GM19035 (cell line): ENCODE data around the gene TMEM151B.
"Not testable (repeated sequence)": the region's sequence is repeated elsewhere in the genome, so short reads cannot be mapped to it uniquely, and the experiment has no call there.

Source experiments
- ATAC-seq: cut with Tn5 transposase; IDR thresholded peaks from one replicate; pipeline ENCODE4 v1.9.1; 2021; ENCODE audit not compliant: unreplicated experiment

TMEM151B gene

DNA sequence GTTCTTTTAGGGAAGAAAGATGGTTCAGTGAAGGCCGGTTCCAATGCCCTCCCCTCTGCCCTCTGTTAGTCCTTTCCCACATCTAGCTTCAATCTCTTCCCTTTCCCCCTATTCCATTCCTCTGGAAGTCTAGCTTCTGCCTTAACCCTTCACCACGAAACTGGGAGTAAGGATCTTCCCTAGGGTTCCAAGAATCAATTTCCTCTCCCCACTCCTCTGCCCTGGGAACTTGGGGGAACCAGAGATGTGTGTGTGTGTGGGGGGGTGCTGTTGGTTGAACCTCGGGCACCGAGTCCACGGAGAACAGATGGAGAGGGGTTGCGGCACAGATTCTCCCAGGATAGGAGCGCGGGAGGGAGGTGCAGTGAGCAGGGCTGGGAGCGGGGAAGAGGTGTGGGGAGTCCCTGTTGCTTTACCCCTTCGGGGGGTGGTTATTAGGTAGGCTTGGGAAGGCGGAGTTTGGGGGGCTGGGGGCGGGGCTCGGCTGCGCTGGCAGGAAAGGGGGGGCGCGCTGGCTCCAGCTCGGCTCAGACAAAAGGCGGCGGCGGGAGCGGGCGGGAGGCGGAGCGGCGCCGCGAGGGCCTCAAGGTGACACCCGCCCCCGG, at the start of gene TMEM151B:
TMEM151B (plus strand) TSS at position 530 of the 605 bp plus-strand sequence. CDS start 293 bp downstream, outside the sequence.
- ATAC-seq = no peak

DNA sequence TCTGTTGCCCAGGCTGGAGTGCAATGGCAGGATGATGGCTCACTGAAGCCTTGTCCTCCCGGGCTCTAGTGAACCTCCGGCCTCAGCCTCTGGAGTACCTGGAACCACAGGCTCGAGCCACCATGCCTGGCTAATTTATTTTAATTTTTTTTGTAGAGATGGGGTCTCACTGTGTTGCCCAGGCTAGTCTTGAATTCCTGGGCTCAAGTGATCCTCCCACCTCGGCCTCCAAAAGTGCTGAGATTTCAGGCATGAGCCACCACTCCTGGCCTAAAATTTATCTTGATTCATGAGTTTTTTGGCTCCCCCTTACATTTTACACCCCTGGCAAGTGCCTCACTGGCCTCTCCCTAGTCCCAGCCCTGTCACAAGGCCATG, 49.3 kb upstream of the TMEM151B start:
- no peak for ATAC-seq

DNA sequence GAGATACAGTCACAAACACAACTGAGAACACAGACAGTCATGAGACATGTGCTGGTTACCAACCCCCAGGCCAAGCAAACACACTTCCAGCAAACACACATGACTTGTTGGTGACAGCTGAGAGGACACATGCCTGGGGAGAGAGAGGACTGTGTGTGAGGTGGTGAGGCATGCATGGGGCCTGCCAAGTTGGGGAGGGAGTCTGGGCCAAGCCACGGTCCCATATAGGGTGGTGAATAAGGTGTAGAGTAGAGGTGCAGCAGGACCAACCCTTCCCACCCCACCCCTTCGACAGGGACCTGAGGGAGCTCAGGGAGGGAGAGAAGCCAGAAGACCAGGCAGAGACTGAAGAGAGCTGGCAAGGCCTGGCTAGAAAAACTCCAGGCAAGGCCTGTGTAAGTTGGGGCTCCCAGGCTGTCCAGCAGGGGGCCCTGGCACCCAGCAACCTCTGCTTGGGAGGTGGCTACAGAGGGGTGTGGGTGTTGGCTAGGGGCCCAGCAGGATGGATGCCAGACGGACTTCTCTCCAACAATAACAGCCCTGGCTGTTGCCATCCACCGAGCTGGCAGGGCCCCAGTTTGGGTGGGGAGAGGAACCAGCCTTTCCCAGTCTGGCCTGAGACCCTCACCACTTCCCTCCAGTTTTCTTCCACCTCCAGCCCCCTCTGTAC, 48.8 kb upstream of the TMEM151B start:
- ATAC-seq = peak; percentile 43

DNA sequence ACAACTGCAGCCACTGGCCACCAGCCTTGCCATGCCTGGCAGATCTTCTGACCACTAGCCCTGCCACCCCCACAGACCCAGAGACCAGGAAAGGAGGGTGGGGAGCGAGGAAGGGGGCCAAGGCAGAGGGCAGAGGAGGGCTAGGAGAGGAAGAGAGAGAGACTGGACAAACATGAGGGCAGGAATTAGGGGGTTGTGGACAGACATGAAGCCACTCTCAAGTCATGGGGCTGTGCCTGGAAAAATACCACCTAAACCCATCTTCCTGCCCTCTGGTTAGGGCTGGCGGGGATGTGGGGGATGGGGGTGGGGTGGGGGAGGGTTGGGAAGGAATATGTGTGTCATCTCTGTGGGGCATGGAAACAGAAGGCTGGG, 48.3 kb upstream of the TMEM151B start:
- no peak for ATAC-seq

DNA sequence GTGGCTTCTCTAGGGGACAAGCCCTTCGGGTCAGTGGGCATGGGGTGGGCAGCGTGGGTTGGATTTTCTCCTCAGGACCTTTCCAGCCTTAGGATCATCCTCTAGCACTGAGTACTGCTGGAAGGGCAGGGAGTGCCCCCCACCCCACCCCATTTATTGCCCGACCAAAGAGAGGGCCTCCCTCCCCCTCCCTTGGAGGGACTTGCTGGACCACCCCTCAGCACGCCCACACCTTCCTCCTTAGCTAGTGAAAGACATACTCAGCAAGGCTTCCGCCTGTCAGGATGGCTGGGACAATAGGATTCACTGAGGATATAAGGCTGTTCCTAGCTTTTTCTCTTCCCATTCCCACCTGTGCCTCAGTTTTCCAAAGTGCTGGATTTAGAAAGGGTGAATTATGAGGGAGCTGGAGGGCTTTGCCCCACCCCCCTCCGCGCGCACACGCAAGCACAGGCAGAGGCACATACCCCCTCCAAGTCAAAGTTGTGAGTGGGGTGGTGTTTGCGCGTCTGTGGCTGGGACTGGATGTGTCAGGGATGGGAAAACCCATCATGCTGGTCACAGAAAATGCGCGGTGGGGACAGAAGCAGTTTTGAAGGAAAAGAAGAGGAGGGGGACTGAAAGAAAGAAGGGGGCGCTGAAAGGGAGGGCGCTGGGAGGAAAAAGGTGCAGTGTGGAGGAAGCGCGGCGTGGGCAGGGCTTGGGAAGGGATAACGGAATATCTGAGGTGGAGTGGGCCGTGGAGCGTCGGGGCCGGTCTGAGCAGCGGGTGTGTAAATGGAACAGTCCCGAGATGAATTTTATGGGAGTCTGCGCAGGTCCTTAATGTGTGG, 47.5 kb upstream of the TMEM151B start:
- ATAC-seq = no peak

DNA sequence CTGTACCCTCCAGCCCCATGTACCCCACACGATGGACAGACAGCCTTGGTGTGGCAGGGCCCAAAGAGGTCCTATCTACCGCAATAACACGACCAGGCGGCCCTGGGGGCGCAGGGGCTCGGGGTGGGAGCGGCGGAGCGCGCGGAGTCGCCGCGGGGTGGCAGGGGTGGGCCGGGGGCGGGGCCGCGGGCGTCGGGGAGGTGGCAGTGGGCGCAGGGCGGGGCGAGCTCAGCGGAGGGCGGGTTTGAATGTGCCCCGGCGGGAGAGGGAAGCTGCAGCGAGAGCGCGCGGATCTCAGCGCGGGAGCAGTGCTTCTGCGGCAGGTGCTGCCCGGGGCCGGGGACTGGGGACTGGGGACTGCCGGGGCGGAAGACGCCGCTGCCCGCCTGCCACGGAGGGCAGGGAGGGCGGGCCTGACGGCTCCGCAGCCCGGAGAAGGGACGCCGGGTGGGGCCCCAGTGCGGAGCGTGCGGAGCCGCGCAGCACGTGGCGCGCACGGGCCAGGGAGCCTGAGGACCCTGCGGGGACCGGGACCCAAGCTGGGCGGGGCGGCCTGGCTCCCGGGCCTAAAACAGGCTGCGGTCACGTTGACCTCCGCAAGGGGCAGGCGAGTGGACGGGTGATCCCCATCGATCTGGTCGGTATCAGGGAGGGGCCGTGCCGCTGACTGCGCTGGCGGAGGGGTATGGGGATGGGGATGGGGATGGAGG, 46.8 kb upstream of the TMEM151B start, which contains the start of gene SLC29A1:
SLC29A1 (plus strand) TSS at position 277 of the 710 bp plus-strand sequence. CDS start 3,719 bp downstream, outside the sequence.
- peak; percentile 52 for ATAC-seq

DNA sequence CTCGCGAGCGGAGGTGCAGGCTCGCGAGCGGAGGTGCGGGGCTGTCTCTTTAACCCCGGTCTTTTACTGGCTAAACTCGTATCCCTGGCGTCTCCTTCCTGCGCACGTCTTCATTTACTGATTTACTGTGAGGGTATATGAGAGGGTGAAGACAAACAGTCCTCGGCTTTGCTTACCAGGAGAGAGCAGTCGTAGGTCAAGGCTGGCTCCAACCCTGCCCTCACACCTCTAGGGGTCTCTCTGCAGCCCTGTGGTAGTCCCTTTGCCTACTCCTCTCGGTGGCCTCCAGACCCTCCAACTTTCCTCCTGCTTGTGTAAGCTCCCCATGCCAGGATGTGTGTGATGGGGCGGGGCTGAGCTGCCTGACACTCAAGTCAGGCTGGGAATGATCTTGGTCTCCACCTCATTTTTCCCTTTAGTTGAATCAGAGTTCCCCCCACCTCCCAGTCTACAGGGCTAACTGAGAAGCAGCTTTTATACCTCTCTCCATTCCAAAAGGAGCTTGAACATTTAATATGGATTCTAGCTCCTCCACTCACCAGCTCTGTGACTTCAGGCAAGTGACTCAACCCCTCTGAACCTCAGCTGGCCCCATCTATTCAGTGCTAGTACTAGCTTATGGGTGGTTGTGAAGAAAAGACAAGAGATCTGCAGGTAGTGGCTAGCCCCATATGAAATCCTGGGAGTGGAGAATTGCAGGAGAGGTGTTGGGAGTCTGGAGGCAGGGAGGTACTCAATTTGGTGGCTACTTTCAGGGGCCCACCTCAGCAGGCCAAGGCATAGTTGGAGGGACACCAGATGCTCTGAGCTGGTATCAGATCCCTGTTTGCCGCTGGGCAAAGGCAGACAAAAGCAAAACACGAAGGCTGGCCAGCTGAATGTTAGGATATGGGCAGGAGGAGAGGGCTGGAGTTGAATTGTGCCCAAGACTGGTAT, 46.0 kb upstream of the TMEM151B start:
- ATAC-seq = peak; percentile 7

DNA sequence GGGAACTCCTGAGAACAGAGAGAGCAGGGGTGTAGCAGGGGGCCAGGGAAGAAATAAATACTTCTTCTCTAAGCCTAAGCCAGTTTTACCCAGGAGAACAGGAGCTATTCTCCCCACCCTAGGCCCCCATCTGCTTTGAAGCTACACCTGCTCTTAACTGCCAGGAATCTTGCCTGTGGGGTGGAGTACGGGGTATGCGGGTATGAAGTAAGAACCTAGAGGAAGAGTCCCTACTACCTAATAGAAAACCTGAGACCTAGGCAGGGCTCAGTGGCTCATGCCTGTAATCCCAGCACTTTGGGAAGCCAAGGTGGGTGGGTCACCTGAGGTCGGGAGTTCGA, 45.3 kb upstream of the TMEM151B start:
- no peak for ATAC-seq

DNA sequence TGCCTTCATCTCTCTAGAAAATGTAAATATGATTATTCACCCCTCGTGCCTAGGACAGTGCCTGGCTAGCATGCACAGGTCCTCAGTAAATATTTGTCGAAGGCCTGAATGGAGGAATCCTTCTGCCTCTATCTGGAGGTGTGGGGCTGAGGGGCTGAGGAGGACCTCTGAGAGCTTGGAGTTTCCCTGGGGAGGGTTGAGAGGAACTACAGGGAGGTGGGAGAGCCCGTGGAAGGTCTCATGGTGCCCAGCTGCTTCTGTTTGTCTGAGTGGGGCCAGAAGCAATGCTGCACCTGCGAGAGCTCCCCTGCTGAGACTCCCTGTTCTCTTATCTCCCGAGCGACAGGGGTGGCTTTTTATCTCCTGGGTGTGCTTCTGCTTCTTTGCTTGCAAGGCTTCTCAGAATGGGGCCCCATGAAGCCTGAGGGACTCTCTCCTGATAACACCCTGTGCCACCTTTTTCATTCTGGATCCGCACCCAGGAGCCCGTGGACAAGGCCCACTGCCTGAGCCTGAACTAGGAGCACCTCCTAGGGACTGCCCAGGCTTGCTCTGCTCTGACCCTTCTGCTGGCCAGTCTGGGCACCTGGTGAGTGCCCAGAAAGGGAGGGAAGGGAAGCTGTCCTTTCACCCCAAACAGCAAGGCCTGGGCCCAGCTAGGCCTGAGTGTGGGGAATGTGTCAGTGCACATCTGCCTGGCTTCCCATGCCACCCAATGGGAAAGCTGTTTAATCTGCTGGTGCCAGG, 44.5 kb upstream of the TMEM151B start:
- ATAC-seq = no peak

DNA sequence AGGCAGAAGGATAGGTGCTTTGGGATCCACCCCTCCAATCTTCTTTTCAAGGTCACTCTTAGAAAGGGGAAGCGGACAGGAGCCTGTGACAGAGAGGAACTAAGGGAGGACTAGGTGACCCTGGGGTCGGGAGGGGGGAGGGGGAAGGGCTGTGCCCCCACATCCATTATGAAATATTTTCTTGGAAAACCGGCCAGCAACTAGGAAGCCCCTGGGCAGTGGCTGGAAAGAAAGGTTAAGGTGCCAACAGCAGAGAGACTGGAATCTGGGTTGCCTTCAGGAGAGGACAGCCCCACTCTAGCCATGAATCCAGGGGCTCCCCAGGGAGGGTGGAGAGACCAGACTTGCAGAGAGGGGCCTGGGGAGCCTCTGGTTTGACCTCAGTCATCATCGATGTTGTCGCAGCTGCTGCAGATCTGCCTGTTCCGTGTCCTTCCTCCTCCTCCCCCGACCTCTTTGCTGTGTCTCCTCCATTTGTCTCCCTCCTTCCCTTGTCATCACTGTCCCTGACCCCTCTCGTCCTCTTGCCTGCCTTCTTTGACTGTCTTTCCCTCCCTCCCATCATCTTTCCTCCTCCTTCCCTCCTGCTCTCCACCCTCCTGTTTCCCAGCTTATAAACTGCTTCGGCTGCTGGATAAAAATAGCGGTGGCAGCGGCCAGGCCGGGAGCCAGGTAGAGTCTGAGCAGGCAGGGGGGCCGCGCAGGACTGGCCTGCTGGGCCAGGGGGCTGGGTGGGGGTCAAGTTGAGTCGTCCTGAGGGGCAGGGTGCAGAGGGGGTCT, 43.7 kb upstream of the TMEM151B start:
- no peak for ATAC-seq

DNA sequence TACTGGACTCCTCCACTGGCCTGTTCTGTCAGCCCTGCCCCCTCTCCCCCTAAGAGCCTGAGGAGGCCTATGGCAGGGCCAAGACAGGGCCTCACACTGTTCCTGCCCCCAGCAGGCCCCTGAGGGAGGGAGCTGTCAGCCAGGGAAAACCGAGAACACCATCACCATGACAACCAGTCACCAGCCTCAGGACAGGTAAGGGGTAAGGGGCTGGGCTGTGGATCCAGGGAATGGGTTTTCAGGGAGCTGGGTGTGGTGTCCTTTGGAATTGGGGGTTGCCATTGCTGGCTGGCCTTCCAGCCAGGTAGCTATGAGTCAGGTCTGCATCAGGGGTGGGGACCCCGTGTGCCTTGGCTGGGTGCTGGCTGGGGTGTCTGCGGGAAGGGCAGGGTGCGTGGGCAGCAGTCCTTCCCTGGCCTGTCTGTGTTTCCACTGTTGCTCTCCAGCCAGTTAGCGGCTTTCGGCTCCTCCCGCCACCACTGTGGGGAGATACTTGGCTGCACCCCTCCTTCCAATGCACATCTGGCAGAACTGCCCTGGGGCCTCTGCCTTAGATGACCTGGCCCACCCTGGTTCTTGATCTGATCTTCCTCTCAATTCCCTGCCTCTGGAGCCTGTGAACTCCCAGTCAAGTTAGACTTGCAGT, 43.0 kb upstream of the TMEM151B start:
- no peak for ATAC-seq

DNA sequence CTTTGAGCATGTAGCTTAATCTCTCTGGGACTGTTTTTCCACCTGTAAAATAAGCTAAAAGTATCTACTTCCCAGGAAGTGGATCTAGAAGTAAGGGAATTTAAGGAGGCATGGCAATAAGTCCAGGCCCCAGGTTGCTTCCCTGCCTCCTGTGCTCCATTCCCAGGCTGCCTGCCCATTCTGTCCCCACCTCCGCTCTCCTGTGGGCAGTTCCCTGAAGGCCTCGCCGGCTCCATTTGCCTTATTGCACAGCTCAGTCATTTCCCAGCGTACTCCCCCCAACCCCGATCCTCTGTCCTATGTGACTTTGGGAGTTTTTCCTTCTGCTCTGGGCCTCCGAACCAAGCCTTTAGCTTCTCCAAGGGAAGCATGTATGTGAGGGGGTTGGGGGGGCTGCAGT, 42.2 kb upstream of the TMEM151B start:
- no peak for ATAC-seq

DNA sequence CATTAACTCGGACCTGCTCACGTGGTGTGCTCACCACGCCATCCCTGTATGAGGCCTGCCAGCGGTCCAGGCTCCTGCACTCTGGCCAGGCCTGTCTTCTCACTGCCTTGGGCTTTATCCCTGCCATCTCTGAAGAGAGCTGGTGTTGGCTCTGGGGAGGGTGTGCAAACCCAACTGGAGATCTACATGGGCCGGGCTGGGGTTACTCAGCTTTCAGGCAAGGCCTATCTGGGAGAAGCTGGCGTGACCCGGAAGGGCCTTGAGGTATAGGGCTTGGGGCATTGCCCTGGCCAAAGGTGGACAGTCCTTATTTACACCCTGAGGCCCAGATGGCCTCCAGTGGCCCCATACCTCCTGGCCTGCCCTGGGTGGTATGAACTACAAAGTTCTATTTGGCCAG, 41.8 kb upstream of the TMEM151B start:
- ATAC-seq = no peak

DNA sequence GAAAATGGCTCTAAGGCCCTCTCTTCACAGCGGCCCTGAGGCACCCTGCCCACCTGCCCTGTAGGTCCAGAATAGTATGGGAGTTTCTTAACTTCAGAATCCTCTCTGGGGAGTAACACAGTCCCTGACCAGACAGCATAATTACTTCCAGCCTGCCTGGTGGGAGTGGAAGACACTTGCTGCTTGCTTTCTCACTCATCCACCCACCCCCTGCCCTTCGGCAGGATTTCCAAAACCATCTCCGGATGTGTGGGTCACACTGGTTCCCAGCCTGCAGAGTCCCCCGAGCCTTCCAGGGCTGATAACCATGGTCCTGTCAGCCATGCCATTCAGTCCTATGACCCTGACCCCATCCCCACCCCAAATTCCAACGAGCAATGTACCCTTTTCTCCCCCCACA, 41.4 kb upstream of the TMEM151B start:
- no peak for ATAC-seq

DNA sequence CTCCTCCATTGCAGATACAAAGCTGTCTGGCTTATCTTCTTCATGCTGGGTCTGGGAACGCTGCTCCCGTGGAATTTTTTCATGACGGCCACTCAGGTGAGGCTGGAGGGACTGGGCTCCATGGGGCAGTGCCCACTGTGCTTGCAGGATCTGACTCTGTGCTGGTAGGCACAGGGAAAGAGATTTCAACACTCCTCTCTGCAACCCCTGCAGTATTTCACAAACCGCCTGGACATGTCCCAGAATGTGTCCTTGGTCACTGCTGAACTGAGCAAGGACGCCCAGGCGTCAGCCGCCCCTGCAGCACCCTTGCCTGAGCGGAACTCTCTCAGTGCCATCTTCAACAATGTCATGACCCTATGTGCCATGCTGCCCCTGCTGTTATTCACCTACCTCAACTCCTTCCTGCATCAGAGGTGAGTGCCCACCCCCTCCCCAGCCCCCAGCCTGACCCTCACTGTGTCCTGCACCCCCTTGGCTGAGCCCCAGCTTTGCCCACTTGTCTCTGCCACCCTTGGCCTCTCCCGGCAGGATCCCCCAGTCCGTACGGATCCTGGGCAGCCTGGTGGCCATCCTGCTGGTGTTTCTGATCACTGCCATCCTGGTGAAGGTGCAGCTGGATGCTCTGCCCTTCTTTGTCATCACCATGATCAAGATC, 40.7 kb upstream of the TMEM151B start:
- no peak for ATAC-seq

DNA sequence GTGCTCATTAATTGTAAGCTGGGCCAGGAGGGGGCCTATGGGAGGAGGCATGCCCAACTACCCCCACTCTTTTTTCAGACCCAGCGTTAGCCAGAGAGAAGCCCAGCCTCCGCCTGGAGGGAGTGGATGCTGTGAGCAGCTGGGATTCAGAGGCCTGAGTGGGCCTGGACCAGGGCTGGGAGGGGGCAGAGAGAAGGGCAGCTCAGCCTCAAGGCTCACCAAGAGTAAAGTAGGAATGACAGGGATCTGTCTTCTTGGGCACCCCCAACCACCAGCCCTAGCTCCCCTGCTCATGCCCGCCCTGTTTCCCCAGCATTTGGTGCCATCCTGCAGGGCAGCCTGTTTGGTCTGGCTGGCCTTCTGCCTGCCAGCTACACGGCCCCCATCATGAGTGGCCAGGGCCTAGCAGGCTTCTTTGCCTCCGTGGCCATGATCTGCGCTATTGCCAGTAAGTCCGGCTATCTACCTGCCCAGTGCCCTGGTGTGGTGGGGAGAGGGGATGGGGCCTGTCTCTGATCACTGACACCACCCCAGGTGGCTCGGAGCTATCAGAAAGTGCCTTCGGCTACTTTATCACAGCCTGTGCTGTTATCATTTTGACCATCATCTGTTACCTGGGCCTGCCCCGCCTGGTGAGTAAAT, 40.1 kb upstream of the TMEM151B start:
- ATAC-seq = no peak

DNA sequence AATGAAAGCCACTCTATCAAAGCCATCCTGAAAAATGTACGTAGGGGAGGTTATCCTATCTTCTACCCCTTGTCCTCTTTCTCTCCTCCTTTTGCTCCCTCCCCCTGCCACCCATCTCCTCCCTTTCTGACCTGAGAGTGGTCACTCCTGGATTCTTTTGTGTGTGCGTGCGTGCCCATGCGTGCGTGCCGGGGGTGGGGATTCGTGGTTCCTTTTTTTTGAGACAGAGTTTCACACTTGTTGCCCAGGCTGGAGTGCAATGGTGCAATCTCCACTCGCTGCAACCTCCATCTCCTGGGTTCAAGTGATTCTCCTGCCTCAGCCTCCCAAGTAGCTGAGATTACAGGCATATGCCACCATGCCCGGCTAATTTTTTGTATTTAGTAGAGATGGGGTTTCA, 38.8 kb upstream of the TMEM151B start:
- not testable (repeated sequence) for ATAC-seq
